ENCODE measurements around the gene UHMK1.

Gene UHMK1

DNA sequence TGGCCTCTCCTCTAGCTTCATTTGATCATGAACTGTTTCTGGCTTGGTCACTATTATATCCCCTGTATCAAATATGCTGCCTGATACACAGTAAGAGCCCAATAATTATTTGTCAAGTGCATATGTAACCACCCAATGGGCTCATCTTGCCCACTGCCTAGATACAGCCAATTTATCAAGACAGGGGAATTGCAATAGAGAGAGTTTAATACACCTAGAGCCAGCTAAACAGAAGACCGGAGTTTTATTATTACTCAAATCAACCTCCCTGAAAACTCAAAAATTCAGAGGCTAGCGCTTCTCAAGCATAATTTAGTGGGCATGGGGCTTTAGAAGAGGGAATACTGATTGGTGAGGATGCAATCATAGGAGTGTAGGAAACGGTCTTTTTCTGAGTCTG lies 45.6 kb downstream of the UHMK1 start:
- peaks cover 3% of the 10 kb centered on the region for H3K9me3 Mint-ChIP-seq
- peaks cover 2% of the 10 kb centered on the region for H3K36me3 Mint-ChIP-seq (ENCODE audit: low read depth)
- no peaks in the 10 kb centered on the region for H3K27me3 Mint-ChIP-seq (ENCODE audit: low read depth)
- H3K4me1 Mint-ChIP-seq (ENCODE audit: low read depth) = peaks cover 4% of the 10 kb centered on the region
- no peak overlapping the region for H3K4me3 Mint-ChIP-seq
- no peak overlapping the region for H3K27ac Mint-ChIP-seq

GRCh38 chr1:162548170-162548569 lies 50.6 kb downstream of the UHMK1 start:
- Mint-ChIP-seq H3K4me3 (no peak overlapping the region), H3K9me3 (peaks cover 3% of the 10 kb centered on the region), H3K27ac (no peak overlapping the region), H3K27me3 (ENCODE audit: low read depth) (no peaks in the 10 kb centered on the region), H3K36me3 (ENCODE audit: low read depth) (peaks cover 2% of the 10 kb centered on the region), H3K4me1 (ENCODE audit: low read depth) (no peaks in the 10 kb centered on the region)

- Mint-ChIP-seq H3K36me3 (ENCODE audit: low read depth) (no peaks in the 10 kb centered on the region), H3K4me3 (no peak overlapping the region), H3K9me3 (peaks cover 3% of the 10 kb centered on the region), H3K4me1 (ENCODE audit: low read depth) (no peaks in the 10 kb centered on the region), H3K27ac (no peak overlapping the region), H3K27me3 (ENCODE audit: low read depth) (no peaks in the 10 kb centered on the region)
These were observed 51.4 kb downstream of the UHMK1 start for GRCh38 chr1:162549001-162549400.

- no peak overlapping the region for H3K4me3 Mint-ChIP-seq
- H3K9me3 Mint-ChIP-seq = no peaks in the 10 kb centered on the region
- H3K4me1 Mint-ChIP-seq (ENCODE audit: low read depth) = no peaks in the 10 kb centered on the region
- H3K27ac Mint-ChIP-seq = no peak overlapping the region
- H3K27me3 Mint-ChIP-seq (ENCODE audit: low read depth) = no peaks in the 10 kb centered on the region
- H3K36me3 Mint-ChIP-seq (ENCODE audit: low read depth) = no peaks in the 10 kb centered on the region
These were observed 53.3 kb downstream of the UHMK1 start for GRCh38 chr1:162550925-162551324.

- H3K4me1 Mint-ChIP-seq (ENCODE audit: low read depth) = no peaks in the 10 kb centered on the region
- H3K27ac Mint-ChIP-seq = no peak overlapping the region
- no peaks in the 10 kb centered on the region for H3K36me3 Mint-ChIP-seq (ENCODE audit: low read depth)
- no peak overlapping the region for H3K4me3 Mint-ChIP-seq
- H3K27me3 Mint-ChIP-seq (ENCODE audit: low read depth) = no peaks in the 10 kb centered on the region
- no peaks in the 10 kb centered on the region for H3K9me3 Mint-ChIP-seq
These were observed 54.5 kb downstream of the UHMK1 start for GRCh38 chr1:162551969-162552683.

DNA sequence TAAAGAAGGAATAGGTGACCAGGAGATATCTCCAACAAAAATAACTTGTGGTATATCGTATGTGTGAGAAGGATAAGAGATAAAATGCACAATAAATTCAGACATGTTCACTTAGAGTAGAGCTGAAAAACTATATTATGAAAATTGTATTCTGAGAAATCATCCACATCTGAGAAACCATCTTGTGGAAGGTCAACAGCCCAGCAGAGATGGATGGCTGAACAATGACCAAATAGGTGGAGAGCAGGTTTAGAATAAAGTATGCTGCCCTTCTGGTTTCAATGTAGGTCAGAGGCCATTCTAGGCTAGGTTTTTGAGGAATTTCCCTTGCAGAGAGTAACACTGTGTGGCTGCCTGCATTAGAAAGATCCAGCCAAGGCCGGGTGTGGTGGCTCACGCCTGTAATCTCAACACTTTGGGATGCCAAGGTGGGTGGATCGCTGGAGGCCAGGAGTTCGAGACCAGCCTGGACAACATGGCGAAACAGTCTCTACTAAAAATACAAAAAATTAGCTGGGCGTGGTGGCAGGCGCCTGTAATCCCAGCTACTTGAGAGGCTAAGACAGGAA lies 55.1 kb downstream of the UHMK1 start:
- H3K27ac Mint-ChIP-seq = no peak overlapping the region
- H3K27me3 Mint-ChIP-seq (ENCODE audit: low read depth) = no peaks in the 10 kb centered on the region
- H3K4me3 Mint-ChIP-seq = no peak overlapping the region
- no peaks in the 10 kb centered on the region for H3K9me3 Mint-ChIP-seq
- H3K36me3 Mint-ChIP-seq (ENCODE audit: low read depth) = no peaks in the 10 kb centered on the region
- no peaks in the 10 kb centered on the region for H3K4me1 Mint-ChIP-seq (ENCODE audit: low read depth)

DNA sequence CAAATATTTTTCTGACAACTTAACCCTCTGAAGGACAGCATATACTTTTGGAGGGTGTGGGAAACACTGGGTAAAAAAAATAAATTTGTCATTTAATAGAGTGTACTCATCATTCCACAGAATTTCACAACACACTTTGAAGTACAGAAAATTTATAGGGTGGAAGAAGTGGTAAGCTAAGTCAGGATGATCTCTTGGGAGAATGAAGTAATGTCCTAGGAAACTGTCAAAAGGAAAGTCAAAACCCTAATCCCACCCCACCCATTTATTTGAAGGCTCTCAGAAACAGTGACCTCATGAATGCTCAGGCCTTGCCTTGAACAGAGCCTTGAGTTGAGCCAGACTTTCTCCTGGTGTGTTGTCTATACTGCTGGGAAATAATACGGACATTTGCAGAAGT lies 56.6 kb downstream of the UHMK1 start:
- no peaks in the 10 kb centered on the region for H3K27me3 Mint-ChIP-seq (ENCODE audit: low read depth)
- H3K9me3 Mint-ChIP-seq = no peaks in the 10 kb centered on the region
- H3K27ac Mint-ChIP-seq = no peak overlapping the region
- H3K36me3 Mint-ChIP-seq (ENCODE audit: low read depth) = no peaks in the 10 kb centered on the region
- H3K4me3 Mint-ChIP-seq = no peak overlapping the region
- H3K4me1 Mint-ChIP-seq (ENCODE audit: low read depth) = no peaks in the 10 kb centered on the region

DNA sequence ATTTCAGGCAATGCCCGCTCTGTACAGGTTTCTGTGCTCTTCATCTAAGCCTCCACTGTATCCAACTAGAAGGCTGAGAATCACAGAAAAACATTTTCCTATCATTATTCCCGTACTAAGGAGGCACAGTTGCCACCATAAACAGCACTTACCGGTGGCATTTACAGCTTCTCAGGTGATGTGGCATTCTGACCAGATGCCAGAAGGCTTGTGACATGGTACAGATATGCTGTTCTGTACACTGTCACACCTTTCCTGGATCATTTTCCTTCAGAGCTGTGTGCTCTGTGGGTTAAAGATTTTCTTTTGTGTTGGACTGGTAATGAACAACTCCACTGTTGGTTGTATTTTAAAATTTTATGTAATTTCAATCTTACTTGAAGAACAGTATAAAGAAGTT lies 59.9 kb downstream of the UHMK1 start:
- H3K36me3 Mint-ChIP-seq (ENCODE audit: low read depth) = no peaks in the 10 kb centered on the region
- no peak overlapping the region for H3K4me3 Mint-ChIP-seq
- no peaks in the 10 kb centered on the region for H3K9me3 Mint-ChIP-seq
- no peaks in the 10 kb centered on the region for H3K27me3 Mint-ChIP-seq (ENCODE audit: low read depth)
- H3K27ac Mint-ChIP-seq = no peak overlapping the region
- peaks cover 15% of the 10 kb centered on the region for H3K4me1 Mint-ChIP-seq (ENCODE audit: low read depth)

- Mint-ChIP-seq H3K9me3 (no peaks in the 10 kb centered on the region), H3K36me3 (ENCODE audit: low read depth) (no peaks in the 10 kb centered on the region), H3K27ac (peak overlapping the region; percentile 91), H3K4me3 (peak overlapping the region; percentile 89), H3K27me3 (ENCODE audit: low read depth) (no peaks in the 10 kb centered on the region), H3K4me1 (ENCODE audit: low read depth) (peaks cover 30% of the 10 kb centered on the region)
These were observed 62.9 kb downstream of the UHMK1 start for GRCh38 chr1:162560303-162561036.

- peak overlapping the region; percentile 89 for H3K4me3 Mint-ChIP-seq
- no peaks in the 10 kb centered on the region for H3K9me3 Mint-ChIP-seq
- H3K27ac Mint-ChIP-seq = peak overlapping the region; percentile 91
- peaks cover 30% of the 10 kb centered on the region for H3K4me1 Mint-ChIP-seq (ENCODE audit: low read depth)
- no peaks in the 10 kb centered on the region for H3K27me3 Mint-ChIP-seq (ENCODE audit: low read depth)
- no peaks in the 10 kb centered on the region for H3K36me3 Mint-ChIP-seq (ENCODE audit: low read depth)
These were observed 63.5 kb downstream of the UHMK1 start for GRCh38 chr1:162561037-162561615.

- peaks cover under 1% of the 10 kb centered on the region for H3K36me3 Mint-ChIP-seq (ENCODE audit: low read depth)
- peak within 1 kb of the TSS; percentile 89 for H3K4me3 Mint-ChIP-seq
- no peaks in the 10 kb centered on the region for H3K27me3 Mint-ChIP-seq (ENCODE audit: low read depth)
- H3K4me1 Mint-ChIP-seq (ENCODE audit: low read depth) = peaks cover 30% of the 10 kb centered on the region
- H3K9me3 Mint-ChIP-seq = no peaks in the 10 kb centered on the region
- peak within 1 kb of the TSS; percentile 91 for H3K27ac Mint-ChIP-seq
These were observed 64.2 kb downstream of the UHMK1 start, which contains the start of gene UAP1 for GRCh38 chr1:162561616-162562469. Gene UAP1 (plus strand): TSS chr1:162561722. CDS start chr1:162566069, 4,347 bp downstream.

- H3K4me1 Mint-ChIP-seq (ENCODE audit: low read depth) = peaks cover 31% of the 10 kb centered on the region
- H3K36me3 Mint-ChIP-seq (ENCODE audit: low read depth) = peaks cover 4% of the 10 kb centered on the region
These were observed 64.8 kb downstream of the UHMK1 start for GRCh38 chr1:162562470-162562828.

GRCh38 chr1:162564762-162565218 lies 67.2 kb downstream of the UHMK1 start:
- no peaks in the 10 kb centered on the region for H3K9me3 Mint-ChIP-seq
- peaks cover 11% of the 10 kb centered on the region for H3K36me3 Mint-ChIP-seq (ENCODE audit: low read depth)
- H3K4me3 Mint-ChIP-seq = no peak overlapping the region
- peaks cover 35% of the 10 kb centered on the region for H3K4me1 Mint-ChIP-seq (ENCODE audit: low read depth)
- no peak overlapping the region for H3K27ac Mint-ChIP-seq
- H3K27me3 Mint-ChIP-seq (ENCODE audit: low read depth) = no peaks in the 10 kb centered on the region

More at GRCh38 chr1:162562470-162562828, 64.8 kb downstream of the UHMK1 start:
- Mint-ChIP-seq H3K9me3 (no peaks in the 10 kb centered on the region), H3K27ac (peak overlapping the region; percentile 82), H3K4me3 (peak overlapping the region; percentile 89), H3K27me3 (ENCODE audit: low read depth) (no peaks in the 10 kb centered on the region)

- H3K9me3 Mint-ChIP-seq = no peaks in the 10 kb centered on the region
- no peak overlapping the region for H3K27ac Mint-ChIP-seq
- peaks cover 13% of the 10 kb centered on the region for H3K36me3 Mint-ChIP-seq (ENCODE audit: low read depth)
- peaks cover 33% of the 10 kb centered on the region for H3K4me1 Mint-ChIP-seq (ENCODE audit: low read depth)
- H3K27me3 Mint-ChIP-seq (ENCODE audit: low read depth) = no peaks in the 10 kb centered on the region
- no peak overlapping the region for H3K4me3 Mint-ChIP-seq
These were observed 67.8 kb downstream of the UHMK1 start for GRCh38 chr1:162565460-162565859.

Measured in T-helper 1 cell treated with Interleukin-12 subunit alpha and Interleukin-12 subunit beta and Interleukin-4 antibody, amounts not matched to agents 30 μg/mL and 1 μg/mL, for 36 hours (primary cell).